Esophagus mucosa (tissue), 1 donor: ENCODE measurements around the gene ZNF334. TPM values are rescaled to one million over a fixed set of nuclear protein-coding genes. Genes with fewer than 3 reads are reported as not detected.
A peak's percentile ranks its signal among the peaks of the same experiment; 100 is the strongest.

Experiments used
- ATAC-seq: fragments of 200-7000 bp; cut with Tn5 transposase; one replicate; pipeline ENCODE4 v1.9.1; 2020
- total RNA-seq: library from RNA; stranded (reverse); gene quantifications from one replicate; pipeline ENCODE4 v1.2.4, GENCODE V29; 2023
- donor health status: DM: yes; HTN: yes; CAD: no.

ZNF334 gene
- 2.0 TPM for total RNA-seq

DNA sequence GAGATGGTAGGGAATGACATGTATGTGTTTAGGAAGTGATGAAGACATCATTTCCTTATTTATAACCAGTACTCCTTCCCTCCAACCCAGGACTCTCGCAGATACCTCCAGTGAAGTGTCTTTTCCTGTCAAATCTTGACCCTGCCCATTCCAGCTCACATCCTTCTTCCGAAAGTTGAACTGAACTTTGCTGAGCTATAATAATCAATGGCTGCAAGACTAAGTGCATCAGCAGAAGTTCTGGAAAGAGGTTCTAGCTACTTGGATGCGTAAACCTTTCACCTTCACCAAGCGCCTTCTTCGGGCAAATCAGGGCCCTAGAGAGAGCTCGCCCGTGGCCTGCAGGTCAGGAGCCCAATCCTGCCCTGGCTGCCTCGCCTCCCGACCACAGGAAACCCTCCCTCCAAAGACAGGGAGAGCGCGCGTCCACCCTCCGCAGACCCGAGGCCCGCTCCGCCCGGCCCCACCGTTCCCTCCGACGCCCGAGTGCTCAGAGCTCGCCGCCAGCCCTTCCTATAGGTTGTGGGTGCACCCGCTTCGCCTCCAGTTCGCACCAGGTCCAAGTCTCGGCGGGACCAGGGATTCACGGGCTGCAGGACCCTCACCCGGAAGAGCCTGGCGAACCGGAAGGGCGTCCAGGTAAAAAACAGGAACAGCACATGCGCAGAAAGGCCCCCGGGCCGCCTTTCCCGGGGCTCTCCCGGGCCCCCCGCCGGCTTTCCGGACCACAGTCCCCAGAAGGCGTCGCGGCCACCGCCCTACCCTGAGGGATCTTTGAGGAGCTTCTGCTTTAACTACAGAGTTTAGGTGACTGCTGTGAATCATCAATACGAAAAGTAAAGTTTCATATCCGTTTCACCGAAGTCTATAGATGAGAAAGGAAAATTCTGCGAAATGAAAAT lies at the start of gene ZNF334:
TSS of gene ZNF334 (minus strand) at position 617 of the 902 bp plus-strand sequence. CDS start 1,457 bp downstream, outside the sequence.
- ATAC-seq, result peak; percentile 72

DNA sequence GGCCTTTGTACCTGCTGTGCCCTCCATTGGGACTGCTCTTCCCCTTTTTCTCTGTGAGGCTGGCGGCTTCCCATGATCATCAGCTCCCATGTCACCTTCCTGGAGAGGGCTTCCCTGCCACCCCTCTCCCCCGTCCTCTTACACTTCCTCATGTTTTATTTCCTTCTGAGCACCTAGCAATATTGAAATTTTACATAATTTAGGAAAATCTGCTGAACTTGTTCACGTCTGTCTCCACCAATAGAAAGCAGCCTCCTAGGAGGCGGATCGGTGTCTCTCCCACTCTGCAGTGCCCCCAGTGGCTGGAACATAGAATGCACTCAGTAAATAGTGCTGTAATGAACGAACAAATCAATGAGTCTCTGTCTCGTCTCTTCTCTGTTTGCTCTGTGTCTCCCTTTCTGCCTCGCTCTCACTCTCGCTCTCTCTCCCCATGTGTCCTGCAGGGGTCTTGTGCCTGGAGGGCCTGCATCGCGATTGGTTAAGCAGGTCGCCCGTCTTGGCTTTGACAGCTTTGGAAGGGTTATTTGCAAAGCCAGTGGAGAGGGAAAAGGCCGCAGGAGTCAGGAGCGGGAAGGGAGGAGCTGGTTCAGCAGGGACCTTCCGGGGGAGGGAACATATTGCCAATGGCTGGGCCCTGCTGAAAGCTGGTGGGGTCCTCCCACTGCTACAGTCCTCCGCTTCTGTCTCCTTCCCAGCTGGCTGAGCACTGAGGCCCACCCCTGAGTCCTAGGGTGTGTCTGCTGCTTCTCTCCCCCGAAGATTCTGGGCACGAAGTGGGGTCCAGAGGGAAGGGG lies 49.2 kb upstream of the ZNF334 start:
- peak; percentile 74 for ATAC-seq

DNA sequence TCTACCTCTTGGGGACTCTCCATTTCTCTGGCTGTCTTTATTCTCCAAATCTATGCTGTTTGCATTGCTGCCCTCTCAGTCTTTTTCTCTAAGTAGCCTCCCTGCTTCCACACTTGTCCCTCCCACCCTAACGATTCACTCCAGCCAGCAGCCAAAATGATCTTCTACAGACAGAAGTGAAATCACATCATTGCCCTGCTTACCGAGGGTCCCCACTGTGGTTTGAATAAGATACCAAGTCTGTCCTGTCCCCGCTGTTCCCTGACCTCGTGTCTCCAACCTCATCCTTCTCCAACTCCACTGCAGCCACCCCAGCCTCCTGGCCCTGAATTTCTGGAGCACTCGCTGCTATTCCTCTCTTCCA lies 48.6 kb upstream of the ZNF334 start:
- no peak for ATAC-seq

GRCh38 chr20:46559685-46560440 lies 46.5 kb upstream of the ZNF334 start:
- ATAC-seq, result no peak

- no peak for ATAC-seq
These were observed 45.6 kb upstream of the ZNF334 start for GRCh38 chr20:46559001-46559400.

DNA sequence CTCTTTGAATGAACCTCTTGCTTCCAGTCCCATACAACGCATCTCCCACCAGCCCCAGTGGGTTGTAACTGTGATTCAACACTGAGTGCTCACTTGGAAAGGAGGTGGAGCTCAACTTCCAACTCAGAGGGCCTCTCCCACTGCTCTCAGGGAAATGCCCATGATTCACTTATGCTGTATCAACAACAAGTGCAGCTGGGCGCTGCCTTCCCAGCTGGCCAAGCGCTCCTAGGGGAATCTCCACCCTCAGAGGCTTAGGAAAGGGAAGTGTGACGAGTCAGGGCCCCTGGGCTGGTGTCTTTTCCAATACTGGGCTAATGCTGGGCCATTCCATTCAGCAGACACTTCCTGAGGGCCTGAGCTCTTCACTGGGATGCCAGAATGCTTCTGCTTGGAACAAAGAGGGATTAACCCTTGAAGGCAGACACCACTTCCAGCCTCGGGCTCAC lies 45.2 kb upstream of the ZNF334 start:
- ATAC-seq, result peak; percentile 75

DNA sequence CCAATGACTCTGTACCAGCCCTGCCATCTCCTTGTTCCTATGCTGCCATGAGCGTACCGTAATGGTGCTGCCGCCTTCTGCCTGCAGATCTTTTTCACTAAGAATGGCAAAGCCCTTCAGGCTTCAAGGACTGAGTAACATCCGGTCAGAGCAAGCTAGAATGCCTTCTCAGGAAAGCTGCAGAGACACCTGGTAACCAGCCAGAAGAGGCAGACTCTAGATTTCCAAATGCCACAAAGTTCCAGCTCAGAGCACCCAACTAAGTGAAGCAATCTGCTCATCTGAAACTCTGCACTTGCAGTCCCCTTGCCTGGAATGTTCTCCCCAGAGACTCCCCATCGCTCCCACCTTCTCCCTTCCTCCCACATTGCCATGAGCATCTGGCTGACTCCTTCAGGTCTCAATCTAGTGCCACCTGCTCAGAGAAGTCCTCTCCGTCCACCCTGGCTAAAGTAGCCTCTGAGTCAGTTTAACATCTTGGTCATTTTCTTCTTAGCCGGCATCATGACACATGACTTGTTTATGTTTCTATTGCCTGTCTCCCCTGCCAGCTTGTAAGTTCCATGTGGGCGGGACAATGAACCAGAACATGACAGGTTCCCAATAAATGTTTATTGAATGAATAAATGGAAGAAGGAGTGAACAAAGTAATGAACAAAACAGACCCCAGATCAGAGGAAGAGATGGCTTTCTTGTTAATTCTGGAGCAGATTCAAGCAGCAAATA lies 44.0 kb upstream of the ZNF334 start:
- no peak for ATAC-seq

DNA sequence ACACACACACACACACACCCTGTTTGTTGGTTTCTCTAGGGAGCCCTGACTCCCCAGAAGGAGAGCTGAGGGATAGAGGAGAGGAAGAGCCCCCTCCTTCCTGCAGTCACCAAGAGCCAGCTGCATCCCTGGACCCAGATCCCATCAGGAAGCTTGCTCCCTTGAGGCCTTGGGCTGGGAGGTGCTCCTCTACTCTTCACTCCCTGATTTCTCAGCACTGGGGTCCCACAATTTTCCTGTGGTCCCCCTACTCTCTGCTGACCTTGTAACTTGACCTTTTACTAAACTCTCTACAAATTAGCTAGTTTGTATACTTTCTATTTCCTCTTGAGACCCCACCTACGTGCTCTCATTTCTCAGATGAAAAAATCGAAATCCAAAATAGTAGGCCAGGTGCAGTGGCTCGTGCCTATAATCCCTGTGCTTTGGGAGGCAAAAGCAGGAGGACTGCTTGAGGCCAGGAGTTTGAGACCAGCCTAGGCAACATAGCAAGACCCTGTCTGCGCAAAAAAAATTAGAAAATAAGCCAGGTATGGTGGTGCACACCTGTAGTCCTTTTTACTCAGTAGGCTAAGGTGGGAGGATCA lies 42.1 kb upstream of the ZNF334 start:
- no peak for ATAC-seq

DNA sequence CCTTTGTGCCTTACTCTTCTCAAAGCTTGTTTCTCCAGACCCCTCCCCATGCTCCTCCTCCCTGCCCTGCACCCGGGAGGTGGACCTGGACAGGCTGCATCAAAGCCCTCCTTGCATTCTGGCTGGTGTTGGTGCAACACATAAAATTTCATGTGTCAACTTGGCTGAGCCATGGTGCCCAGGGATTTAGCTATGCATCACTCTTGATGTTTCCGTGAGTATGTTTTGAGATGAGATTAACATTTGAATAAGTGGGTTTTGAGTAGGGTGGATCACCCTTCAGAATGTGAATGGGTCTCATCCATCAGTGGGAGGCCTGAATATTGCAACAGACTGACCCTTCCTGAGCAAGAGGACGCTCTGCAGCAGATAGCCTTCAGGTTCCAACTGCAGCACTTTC lies 41.5 kb upstream of the ZNF334 start:
- ATAC-seq, result no peak

- no peak for ATAC-seq
These were observed 40.6 kb upstream of the ZNF334 start for GRCh38 chr20:46553926-46554325.

DNA sequence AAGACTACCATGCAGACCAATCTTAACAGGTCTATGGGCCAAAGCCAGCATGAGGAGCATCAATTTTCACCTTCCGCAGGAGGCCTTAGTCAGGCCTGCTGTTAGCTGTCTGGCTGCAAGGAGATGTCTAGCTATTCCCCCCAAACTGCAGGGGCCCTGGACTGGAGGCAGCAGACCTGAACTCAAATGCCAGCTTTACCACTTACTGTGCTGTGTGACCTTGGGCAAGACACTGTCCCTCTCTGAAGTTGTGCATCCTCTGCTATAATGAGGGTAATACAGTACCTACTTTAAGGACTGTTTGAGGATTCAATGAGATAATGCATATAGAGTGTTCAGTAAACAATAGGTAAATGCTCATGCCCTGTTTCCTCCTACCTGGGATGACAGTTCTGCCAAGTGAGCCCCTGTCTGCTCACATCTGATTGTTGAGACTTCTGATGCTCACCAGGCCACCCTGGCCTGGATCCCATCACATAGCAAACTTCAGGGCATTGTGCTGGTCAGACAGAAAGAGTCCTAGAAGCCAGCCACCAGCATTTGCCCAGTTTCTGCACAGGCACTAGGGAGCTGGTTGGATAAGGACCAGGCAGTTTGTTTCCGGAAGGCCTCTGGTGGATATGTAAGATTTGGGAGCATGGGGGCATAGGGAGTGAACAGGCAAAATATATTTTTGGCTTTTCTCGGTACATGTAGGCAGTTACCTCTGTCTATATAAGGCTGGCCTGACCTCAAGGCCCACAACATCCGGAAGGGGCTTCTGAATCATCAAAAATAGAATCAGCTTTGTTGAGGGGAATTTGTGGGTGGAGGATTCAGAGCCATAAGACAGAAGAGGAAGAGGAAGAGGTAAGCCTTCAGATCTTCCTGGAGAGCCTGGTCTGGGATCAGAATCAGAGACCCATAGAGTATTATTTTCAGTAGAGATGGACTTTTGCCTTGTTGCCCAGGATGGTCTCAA lies 39.4 kb upstream of the ZNF334 start:
- no peak for ATAC-seq

DNA sequence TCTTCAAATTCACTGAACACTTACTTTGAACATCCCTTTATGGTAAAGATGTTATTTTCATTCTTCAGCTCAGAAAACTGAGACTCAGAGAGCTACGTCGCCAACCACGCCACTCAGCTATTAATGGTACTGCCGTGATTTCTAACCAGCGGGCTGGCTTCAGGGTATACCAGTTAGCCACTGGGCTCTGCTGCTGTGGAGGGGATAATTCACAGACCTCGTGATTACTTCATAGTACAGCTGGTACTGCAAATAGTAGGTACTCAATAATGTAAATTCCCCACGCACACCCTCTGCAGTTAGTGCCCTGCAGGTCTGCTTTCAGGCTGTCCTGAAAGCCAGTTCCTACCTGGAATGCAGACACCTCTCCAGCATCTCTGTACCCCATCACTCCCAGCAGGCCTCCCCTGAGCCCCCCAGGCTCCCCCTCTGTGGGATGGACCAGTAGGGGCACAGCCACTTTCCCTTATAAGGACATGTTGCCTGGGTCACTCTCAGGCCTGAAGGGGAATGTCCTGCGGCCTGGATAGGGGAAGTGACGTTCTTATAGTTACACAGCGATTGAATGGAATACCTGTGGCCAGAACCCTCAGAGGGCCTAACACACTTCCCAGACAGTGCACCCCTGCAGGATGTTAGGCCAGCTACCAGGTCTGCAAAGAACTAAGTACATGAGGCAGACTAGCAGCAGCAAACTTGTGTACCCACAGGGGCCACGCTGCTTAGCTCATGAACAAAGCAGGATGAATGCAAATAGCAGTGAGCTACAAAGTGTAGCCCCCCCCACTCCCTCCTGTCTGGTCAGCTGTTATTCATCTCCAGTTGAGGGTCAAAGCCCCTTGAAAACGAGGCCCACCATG lies 38.4 kb upstream of the ZNF334 start:
- no peak for ATAC-seq

GRCh38 chr20:46550461-46550860 lies 37.1 kb upstream of the ZNF334 start, which contains the start of gene OCSTAMP:
Gene OCSTAMP (minus strand): TSS chr20:46550654. CDS start chr20:46550560, 94 bp downstream.
- ATAC-seq, result no peak

- ATAC-seq, result no peak
These were observed 36.0 kb upstream of the ZNF334 start for GRCh38 chr20:46549188-46549972.

GRCh38 chr20:46548688-46549087 lies 35.3 kb upstream of the ZNF334 start:
- ATAC-seq, result no peak

DNA sequence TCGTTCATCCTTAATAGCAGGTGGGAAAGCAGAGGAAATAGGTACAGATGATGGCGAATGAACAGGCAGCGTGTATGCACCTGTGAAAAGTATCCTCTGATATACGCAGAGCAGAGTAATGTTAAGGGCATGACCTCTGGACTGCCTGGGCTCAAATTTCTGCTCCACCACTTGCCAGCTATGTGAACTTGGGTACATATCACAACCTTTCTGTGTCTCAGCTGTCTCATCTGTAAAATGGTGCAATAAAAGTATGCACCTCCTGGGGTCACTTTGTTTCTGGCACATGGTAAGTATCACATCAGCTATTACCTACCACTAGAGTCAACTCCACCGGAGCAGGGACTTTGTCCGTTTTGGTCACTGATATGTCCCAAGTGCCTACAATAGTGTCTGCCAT lies 34.6 kb upstream of the ZNF334 start:
- ATAC-seq, result no peak

GRCh38 chr20:46546936-46547335 lies 33.6 kb upstream of the ZNF334 start:
- no peak for ATAC-seq

DNA sequence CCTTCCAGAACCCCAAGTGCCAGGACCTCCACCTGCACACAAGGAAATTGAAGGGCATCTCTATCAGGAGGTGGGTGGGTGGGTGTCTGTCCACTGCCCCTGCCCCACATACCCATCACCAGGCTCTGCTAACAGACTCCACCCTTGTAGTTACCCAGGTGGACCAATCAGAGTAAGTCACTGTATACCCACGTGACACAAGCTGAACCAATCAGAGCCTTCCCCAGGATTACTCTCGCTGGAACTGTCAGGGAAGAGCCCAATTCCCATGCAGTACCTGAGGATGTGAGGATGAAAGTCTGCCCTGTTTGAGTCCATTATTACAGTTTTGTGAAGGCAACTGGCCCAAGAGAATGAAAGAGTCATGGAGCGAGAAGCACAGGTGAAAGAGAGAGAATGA lies 32.9 kb upstream of the ZNF334 start:
- no peak for ATAC-seq

DNA sequence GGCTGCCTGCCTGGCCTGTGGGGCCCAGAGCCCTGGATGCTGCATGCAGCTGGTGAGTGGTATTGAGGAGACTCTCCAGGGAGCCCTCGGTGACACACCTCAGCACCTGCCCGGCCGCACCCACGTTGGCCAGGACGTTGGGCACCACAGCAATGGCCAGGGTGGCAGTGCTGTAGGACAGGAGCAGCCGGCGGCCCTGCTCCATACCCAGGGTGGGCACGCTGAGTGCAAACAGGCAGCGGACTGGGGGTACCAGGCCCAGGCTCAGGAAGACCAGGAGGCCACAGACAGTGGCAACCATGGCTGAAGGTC lies 32.4 kb upstream of the ZNF334 start:
- no peak for ATAC-seq
